Chondrocyte (in vitro differentiated cells): ENCODE measurements around the gene CD34. TPM values are rescaled to one million over a fixed set of nuclear protein-coding genes. Genes with fewer than 3 reads are reported as not detected.

ENCODE experiments used
- DNase-seq: peaks from one replicate; pipeline ENCODE4 v3.0.0; 2021; ENCODE audit warnings: mixed read lengths, low spot score
- H3K27ac Mint-ChIP-seq: one replicate; pipeline ENCODE4 v1.8.0; 2021; ENCODE audit warnings: mild to moderate bottlenecking, moderate library complexity, mixed read lengths; ENCODE audit not compliant: unreplicated experiment
- H3K27me3 Mint-ChIP-seq: 2 replicates; pipeline ENCODE4 v1.8.0; 2021; ENCODE audit warnings: low read depth, mixed read lengths
- H3K36me3 Mint-ChIP-seq: 2 replicates; pipeline ENCODE4 v1.8.0; 2021; ENCODE audit warnings: low read depth, mixed read lengths
- H3K4me1 Mint-ChIP-seq: 2 replicates; pipeline ENCODE4 v1.8.0; 2021; ENCODE audit warnings: low read depth, mild to moderate bottlenecking, mixed read lengths
- H3K4me3 Mint-ChIP-seq: one replicate; pipeline ENCODE4 v1.8.0; 2021; ENCODE audit warnings: mild to moderate bottlenecking, moderate library complexity, mixed read lengths; ENCODE audit not compliant: unreplicated experiment
- H3K9me3 Mint-ChIP-seq: 2 replicates; pipeline ENCODE4 v1.8.0; 2021; ENCODE audit warnings: low read depth, mixed read lengths
- CTCF ChIP-seq: fragments of 200-600 bp; sonication (generic); IDR thresholded peaks from 2 replicates; pipeline ENCODE4 v1.5.0; 2021; ENCODE audit warnings: antibody characterized with exemption, mild to moderate bottlenecking, moderate library complexity
- total RNA-seq: library from RNA; stranded (reverse); gene quantifications from 3 replicates; pipeline ENCODE4 v1.2.1, GENCODE V29; 2021

CD34 gene
- total RNA-seq, 1 donor from 2014 or later = 0.12 TPM

- no peaks in the 10 kb centered on the region for H3K4me1 Mint-ChIP-seq
- no peak for DNase-seq
- TF ChIP-seq CTCF = no peak
- no peak overlapping the region for H3K4me3 Mint-ChIP-seq
- H3K27ac Mint-ChIP-seq = no peak overlapping the region
- no peaks in the 10 kb centered on the region for H3K9me3 Mint-ChIP-seq
- H3K36me3 Mint-ChIP-seq = peaks cover 9% of the 10 kb centered on the region
- H3K27me3 Mint-ChIP-seq = no peaks in the 10 kb centered on the region
These were observed 49.3 kb downstream of the CD34 start for GRCh38 chr1:207861442-207862177.

- Mint-ChIP-seq H3K36me3 (peaks cover 6% of the 10 kb centered on the region), H3K4me1 (no peaks in the 10 kb centered on the region)
- TF ChIP-seq CTCF = no peak
These were observed 50.4 kb downstream of the CD34 start for GRCh38 chr1:207860531-207860930.

GRCh38 chr1:207858806-207859205 lies 52.1 kb downstream of the CD34 start:
- no peak for DNase-seq
- no peaks in the 10 kb centered on the region for H3K9me3 Mint-ChIP-seq
- TF ChIP-seq CTCF = no peak
- no peaks in the 10 kb centered on the region for H3K4me1 Mint-ChIP-seq
- peaks cover 6% of the 10 kb centered on the region for H3K36me3 Mint-ChIP-seq
- no peaks in the 10 kb centered on the region for H3K27me3 Mint-ChIP-seq
- H3K27ac Mint-ChIP-seq = no peak overlapping the region
- H3K4me3 Mint-ChIP-seq = no peak overlapping the region

More at GRCh38 chr1:207860531-207860930, 50.4 kb downstream of the CD34 start:
- Mint-ChIP-seq H3K9me3 (no peaks in the 10 kb centered on the region), H3K4me3 (no peak overlapping the region), H3K27ac (no peak overlapping the region), H3K27me3 (no peaks in the 10 kb centered on the region)
- no peak for DNase-seq

GRCh38 chr1:207858281-207858680 lies 52.6 kb downstream of the CD34 start:
- Mint-ChIP-seq H3K9me3 (no peaks in the 10 kb centered on the region), H3K4me1 (no peaks in the 10 kb centered on the region), H3K4me3 (no peak overlapping the region), H3K27me3 (no peaks in the 10 kb centered on the region), H3K27ac (no peak overlapping the region), H3K36me3 (peaks cover 5% of the 10 kb centered on the region)
- no peak for TF ChIP-seq CTCF
- DNase-seq = no peak

- Mint-ChIP-seq H3K27ac (no peak overlapping the region), H3K9me3 (no peaks in the 10 kb centered on the region), H3K27me3 (no peaks in the 10 kb centered on the region), H3K4me3 (no peak overlapping the region), H3K4me1 (no peaks in the 10 kb centered on the region), H3K36me3 (no peaks in the 10 kb centered on the region)
- no peak for DNase-seq
- no peak for TF ChIP-seq CTCF
These were observed 53.5 kb downstream of the CD34 start for GRCh38 chr1:207857447-207857846.
